Measurements from ENCODE around the gene OXTR.

Gene OXTR

DNA sequence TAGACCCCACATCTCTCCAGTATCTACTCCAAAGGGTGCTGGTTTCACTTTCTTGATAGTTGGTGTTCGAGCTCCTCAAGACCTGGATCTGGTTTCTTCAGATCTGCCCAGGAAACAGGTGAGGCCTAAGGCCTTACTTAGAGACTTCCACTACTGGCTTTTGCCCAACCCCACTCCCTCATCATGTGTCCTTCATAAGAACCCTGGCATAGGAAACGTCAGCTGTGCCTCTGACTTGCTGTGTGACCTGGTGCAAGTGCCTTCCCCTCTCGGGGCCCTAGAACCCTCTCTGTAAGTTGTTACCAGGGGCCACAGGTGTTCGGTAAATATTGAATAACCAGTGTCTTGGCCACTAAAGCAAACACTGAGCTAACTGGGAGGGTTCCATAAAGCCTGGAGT lies 3.9 kb downstream of the OXTR start:
- Histone ChIP-seq H3K4me1 (ENCODE audit: control insufficient read depth, insufficient read depth, low read length) (peaks cover 25% of the 10 kb centered on the region), H3K9me3 (ENCODE audit: control insufficient read depth, low read length) (no peaks in the 10 kb centered on the region), H3K9ac (ENCODE audit: low read length) (no peak overlapping the region), H3K27me3 (ENCODE audit: control insufficient read depth, insufficient read depth, low read length) (peaks cover 41% of the 10 kb centered on the region), H3K4me3 (ENCODE audit: low read length) (no peak overlapping the region), H3K36me3 (ENCODE audit: control insufficient read depth, insufficient read depth, low read length) (no peaks in the 10 kb centered on the region)

DNA sequence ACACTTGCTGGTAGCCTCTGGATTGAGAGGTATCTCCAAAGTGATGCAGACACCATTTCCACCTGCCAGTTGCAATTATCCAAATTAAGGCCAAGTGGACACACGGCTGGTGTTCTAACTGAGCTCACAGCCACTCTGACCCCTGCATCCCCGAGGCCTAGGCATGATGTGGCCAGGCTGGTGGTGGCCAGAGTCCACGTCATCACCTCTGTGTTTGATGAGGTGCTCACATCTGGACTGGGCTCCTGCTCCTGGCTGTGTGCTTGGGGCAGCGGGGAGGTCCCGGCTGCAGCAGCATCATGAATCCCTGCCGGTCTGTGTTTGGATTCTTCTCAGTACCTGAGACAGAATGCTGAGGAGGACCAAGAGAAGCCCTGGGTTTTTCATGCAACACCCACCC lies 4.9 kb downstream of the OXTR start:
- no peak overlapping the region for H3K9ac ChIP-seq (ENCODE audit: low read length)
- no peaks in the 10 kb centered on the region for H3K36me3 ChIP-seq (ENCODE audit: control insufficient read depth, insufficient read depth, low read length)
- H3K27me3 ChIP-seq (ENCODE audit: control insufficient read depth, insufficient read depth, low read length), result peaks cover 31% of the 10 kb centered on the region
- H3K9me3 ChIP-seq (ENCODE audit: control insufficient read depth, low read length), result no peaks in the 10 kb centered on the region
- no peak overlapping the region for H3K4me3 ChIP-seq (ENCODE audit: low read length)
- peaks cover 25% of the 10 kb centered on the region for H3K4me1 ChIP-seq (ENCODE audit: control insufficient read depth, insufficient read depth, low read length)

DNA sequence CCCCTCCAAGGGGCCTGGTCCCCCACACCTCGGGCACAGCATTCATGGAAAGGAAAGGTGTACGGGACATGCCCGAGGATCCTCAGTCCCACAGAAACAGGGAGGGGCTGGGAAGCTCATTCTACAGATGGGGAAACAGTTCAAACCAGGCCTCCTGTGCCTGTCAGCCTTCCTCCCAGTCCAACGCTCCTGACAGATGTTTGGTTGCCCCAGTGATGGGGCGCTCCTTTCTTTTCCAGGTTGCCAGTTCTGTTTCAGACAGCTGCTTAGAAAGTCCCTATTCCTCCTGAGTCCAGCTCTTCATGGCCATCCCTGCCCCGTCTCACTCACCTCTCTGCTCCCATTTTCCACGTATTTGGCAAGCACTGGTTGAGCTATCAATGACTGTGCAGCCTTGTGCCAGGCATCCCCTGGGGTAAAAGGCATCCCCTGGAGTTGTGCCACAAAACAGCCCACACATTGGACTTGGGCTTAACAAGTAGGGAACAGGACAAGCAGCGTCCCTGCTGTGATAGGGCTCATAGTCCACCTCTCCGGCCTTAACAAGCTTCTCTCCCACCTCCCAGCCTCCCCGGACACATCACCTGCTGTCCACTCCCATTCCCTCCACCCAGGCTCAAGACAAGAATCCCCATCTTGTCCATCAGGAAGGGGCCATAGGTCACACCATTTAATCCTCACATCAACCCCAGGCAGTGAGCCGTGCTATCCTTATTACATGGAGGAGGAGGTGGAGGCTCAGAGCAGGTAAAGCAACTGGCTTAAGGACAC lies 6.6 kb downstream of the OXTR start:
- H3K4me3 ChIP-seq (ENCODE audit: low read length), result no peak overlapping the region
- no peaks in the 10 kb centered on the region for H3K36me3 ChIP-seq (ENCODE audit: control insufficient read depth, insufficient read depth, low read length)
- H3K27me3 ChIP-seq (ENCODE audit: control insufficient read depth, insufficient read depth, low read length), result peaks cover 13% of the 10 kb centered on the region
- H3K4me1 ChIP-seq (ENCODE audit: control insufficient read depth, insufficient read depth, low read length), result peaks cover 7% of the 10 kb centered on the region
- no peak overlapping the region for H3K9ac ChIP-seq (ENCODE audit: low read length)
- H3K9me3 ChIP-seq (ENCODE audit: control insufficient read depth, low read length), result no peaks in the 10 kb centered on the region

DNA sequence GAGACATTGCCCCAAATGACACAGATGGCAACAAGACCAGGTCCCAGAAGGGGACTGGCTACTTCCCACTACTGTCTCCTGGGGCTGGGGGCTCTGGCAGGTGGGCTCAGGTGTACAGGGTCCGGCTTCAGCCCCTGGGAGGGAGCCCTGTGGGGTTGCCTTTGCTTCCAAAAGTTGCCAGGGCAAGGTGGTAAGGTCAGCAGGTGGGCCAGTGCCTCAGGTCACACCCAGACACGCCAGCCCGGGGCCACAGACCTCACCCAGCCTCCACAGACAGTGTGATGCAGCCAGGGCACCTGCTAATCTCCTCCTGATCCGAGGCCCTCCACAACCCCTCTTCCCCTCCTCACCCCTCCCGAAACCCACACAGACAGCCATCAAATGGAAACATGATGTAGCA lies 7.5 kb downstream of the OXTR start:
- H3K9me3 ChIP-seq (ENCODE audit: control insufficient read depth, low read length), result no peaks in the 10 kb centered on the region
- no peaks in the 10 kb centered on the region for H3K36me3 ChIP-seq (ENCODE audit: control insufficient read depth, insufficient read depth, low read length)
- H3K4me1 ChIP-seq (ENCODE audit: control insufficient read depth, insufficient read depth, low read length), result no peaks in the 10 kb centered on the region
- no peak overlapping the region for H3K4me3 ChIP-seq (ENCODE audit: low read length)
- H3K27me3 ChIP-seq (ENCODE audit: control insufficient read depth, insufficient read depth, low read length), result peaks cover 4% of the 10 kb centered on the region
- H3K9ac ChIP-seq (ENCODE audit: low read length), result no peak overlapping the region

DNA sequence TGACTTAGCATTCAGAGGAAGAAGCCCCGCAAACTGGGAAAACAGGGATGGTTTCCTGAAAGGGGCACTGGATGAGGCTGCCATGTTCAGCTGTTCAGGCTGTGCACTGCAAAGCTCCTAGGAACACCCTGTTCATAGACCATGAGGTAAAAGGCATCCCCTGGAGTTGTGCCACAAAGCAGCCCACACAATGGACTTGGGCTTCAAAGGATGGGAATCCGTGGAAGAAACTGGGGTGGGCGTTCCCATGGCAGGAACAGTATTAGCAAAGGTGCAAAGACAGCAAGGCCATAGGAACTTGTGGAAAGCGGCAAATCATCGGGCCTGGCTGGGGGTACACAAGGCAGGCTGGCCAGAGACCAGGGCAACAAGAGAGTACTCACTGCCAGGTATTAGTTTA lies 8.9 kb downstream of the OXTR start:
- no peaks in the 10 kb centered on the region for H3K4me1 ChIP-seq (ENCODE audit: control insufficient read depth, insufficient read depth, low read length)
- H3K4me3 ChIP-seq (ENCODE audit: low read length), result no peak overlapping the region
- H3K27me3 ChIP-seq (ENCODE audit: control insufficient read depth, insufficient read depth, low read length), result no peaks in the 10 kb centered on the region
- no peaks in the 10 kb centered on the region for H3K9me3 ChIP-seq (ENCODE audit: control insufficient read depth, low read length)
- no peak overlapping the region for H3K9ac ChIP-seq (ENCODE audit: low read length)
- no peaks in the 10 kb centered on the region for H3K36me3 ChIP-seq (ENCODE audit: control insufficient read depth, insufficient read depth, low read length)

DNA sequence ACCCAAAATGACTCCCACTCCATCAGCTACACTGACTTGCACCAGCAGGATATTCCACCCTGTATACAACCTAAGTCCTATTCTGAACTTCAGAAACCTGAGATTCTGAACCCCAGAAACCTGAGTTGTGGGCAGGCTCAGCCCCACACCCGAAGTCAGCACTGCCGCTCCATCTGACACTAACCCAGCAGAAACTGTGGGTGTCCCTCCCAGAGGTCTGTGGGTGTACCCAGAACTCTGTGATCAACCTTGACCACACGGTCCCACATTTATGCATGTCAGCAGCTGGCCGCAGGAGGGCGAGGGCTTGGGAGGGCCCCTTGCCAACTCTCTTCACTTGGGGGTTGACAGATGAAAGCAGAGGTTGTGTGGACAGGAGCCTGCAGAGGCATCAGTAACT lies 9.3 kb downstream of the OXTR start:
- H3K9me3 ChIP-seq (ENCODE audit: control insufficient read depth, low read length), result no peaks in the 10 kb centered on the region
- no peak overlapping the region for H3K9ac ChIP-seq (ENCODE audit: low read length)
- no peaks in the 10 kb centered on the region for H3K27me3 ChIP-seq (ENCODE audit: control insufficient read depth, insufficient read depth, low read length)
- no peaks in the 10 kb centered on the region for H3K36me3 ChIP-seq (ENCODE audit: control insufficient read depth, insufficient read depth, low read length)
- H3K4me3 ChIP-seq (ENCODE audit: low read length), result no peak overlapping the region
- no peaks in the 10 kb centered on the region for H3K4me1 ChIP-seq (ENCODE audit: control insufficient read depth, insufficient read depth, low read length)

DNA sequence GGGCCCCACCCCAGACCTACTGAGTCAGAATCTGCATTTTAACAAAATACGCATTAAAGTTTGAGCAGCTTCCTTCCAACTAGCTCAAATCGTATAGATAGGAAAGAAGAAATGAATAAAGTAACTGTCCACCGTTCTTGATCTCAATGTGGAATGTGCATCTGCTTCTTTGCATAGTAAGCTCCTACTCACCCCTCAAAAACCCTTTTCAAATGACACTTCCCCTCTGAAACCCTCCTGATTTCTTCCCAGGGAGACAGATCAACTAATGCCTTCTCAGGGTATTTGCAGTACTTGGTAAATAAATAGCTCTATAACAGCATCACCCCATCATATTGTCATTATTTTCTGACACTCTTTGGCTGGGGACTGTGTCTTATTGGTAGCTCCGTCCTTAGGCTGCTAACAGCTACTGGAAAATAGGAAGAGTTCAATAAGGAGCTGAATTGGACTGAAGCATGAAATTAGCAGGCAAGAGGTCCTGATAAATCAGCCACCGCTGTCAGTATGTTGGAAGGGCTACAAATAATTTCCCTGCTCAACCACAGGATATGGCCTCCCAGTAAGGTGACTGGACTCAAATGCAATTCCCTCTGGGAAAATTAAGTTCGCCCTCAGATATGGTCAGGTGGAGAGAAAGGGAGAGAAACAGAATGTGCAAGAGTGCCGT lies 10.2 kb downstream of the OXTR start:
- no peak overlapping the region for H3K4me3 ChIP-seq (ENCODE audit: low read length)
- no peaks in the 10 kb centered on the region for H3K4me1 ChIP-seq (ENCODE audit: control insufficient read depth, insufficient read depth, low read length)
- H3K9me3 ChIP-seq (ENCODE audit: control insufficient read depth, low read length), result no peaks in the 10 kb centered on the region
- no peak overlapping the region for H3K9ac ChIP-seq (ENCODE audit: low read length)
- no peaks in the 10 kb centered on the region for H3K36me3 ChIP-seq (ENCODE audit: control insufficient read depth, insufficient read depth, low read length)
- H3K27me3 ChIP-seq (ENCODE audit: control insufficient read depth, insufficient read depth, low read length), result no peaks in the 10 kb centered on the region

DNA sequence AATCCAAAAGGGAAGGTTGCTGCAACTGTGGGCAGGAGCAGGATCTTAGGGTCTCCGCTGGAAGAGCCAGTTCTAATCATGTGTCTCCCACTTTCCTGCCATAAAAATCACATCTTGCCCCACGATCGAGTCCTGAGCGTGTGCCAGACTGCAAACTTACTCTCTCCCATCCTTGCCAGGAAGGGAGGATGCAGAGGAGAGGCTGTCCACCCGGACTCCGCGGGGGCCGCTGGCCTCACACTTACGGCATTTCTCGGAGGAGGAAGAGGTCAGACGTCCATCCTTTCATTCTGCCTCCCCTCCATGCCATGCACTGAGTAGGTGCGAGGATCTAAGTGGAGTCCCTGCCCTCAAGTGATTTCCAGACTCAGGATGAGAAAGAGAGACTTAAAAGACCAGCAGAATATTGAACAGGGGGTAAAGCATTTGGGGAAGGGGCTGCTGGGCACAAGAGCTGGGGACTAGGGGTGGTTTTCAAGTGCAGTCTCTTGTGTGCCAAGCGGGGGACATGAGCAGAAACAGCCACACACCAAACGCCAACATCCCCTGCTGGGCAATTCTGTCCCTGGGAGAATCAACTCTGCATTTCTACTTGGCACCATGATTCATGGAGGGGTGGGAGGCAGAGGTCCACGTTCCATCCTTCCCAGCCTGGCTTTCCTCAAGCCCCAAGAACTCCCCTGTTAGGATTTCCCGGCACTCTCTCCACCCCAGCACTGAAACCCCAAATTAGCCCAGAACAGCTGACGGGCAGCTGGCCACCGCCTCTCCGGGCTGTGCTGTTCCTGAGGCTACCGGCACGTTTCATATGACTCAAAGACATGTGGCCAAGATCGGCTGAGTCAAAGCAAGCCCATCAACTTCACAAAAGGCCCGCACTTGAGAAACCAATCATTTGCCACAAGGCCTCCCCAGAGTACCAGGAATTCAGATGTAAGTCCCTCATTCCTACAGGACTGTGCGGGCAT lies 11.6 kb downstream of the OXTR start:
- Histone ChIP-seq H3K9me3 (ENCODE audit: control insufficient read depth, low read length) (no peaks in the 10 kb centered on the region), H3K36me3 (ENCODE audit: control insufficient read depth, insufficient read depth, low read length) (no peaks in the 10 kb centered on the region), H3K9ac (ENCODE audit: low read length) (no peak overlapping the region), H3K27me3 (ENCODE audit: control insufficient read depth, insufficient read depth, low read length) (no peaks in the 10 kb centered on the region), H3K4me1 (ENCODE audit: control insufficient read depth, insufficient read depth, low read length) (no peaks in the 10 kb centered on the region), H3K4me3 (ENCODE audit: low read length) (no peak overlapping the region)

DNA sequence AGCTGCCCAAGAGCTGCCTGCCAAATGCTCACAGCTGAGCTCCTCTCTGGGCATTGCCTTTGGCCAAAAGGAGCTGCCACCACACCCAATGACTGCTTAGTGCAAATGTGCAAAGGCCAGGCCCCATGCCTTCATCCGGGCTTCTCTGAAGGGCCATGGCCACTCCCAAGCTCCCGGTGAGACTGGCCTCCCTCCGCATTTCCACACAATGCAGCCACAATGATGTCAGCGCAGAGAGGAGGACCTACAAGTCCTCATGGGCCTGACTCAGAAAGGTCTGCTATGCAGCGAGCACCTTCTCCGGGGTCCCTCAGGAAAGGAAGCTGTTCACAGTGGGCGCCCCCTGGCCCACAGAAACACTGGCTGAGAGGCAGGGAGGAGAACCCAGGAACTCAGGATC lies 12.7 kb downstream of the OXTR start:
- Histone ChIP-seq H3K4me1 (ENCODE audit: control insufficient read depth, insufficient read depth, low read length) (no peaks in the 10 kb centered on the region), H3K27me3 (ENCODE audit: control insufficient read depth, insufficient read depth, low read length) (no peaks in the 10 kb centered on the region), H3K36me3 (ENCODE audit: control insufficient read depth, insufficient read depth, low read length) (no peaks in the 10 kb centered on the region), H3K9ac (ENCODE audit: low read length) (no peak overlapping the region), H3K4me3 (ENCODE audit: low read length) (no peak overlapping the region), H3K9me3 (ENCODE audit: control insufficient read depth, low read length) (no peaks in the 10 kb centered on the region)

DNA sequence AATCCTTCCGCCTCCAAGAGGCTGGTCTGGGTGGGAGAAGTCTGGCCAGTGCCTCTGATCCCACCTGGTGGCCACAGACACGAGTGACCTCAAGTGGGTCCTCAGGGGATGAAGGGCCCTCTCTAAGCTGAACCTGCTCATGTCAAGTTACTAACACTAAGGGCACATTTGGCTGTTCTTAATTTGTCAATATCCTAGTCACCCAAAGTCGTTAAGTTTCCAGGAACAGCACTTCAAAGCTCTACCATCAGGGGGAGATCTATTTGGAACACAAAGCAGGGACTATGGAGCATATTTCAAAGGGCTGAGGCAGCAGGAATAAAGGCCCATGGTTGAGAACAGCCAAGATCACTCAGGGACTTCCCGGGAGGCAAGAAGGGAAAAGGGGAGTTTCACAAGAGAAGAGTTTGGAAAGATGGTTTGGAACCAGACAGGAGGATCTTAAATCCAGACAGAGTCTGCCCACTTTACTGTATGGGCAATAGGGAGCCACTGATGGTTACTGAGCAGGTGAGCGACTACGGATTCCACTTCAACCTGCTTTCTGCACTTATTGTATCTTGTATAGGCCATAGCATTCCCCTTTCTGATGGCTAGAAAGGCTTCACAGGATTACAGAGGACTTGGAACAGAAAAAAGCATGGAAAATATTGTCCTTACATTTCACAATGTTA lies 13.7 kb downstream of the OXTR start:
- Histone ChIP-seq H3K4me1 (ENCODE audit: control insufficient read depth, insufficient read depth, low read length) (no peaks in the 10 kb centered on the region), H3K27me3 (ENCODE audit: control insufficient read depth, insufficient read depth, low read length) (no peaks in the 10 kb centered on the region), H3K9ac (ENCODE audit: low read length) (no peak overlapping the region), H3K36me3 (ENCODE audit: control insufficient read depth, insufficient read depth, low read length) (no peaks in the 10 kb centered on the region), H3K4me3 (ENCODE audit: low read length) (no peak overlapping the region), H3K9me3 (ENCODE audit: control insufficient read depth, low read length) (no peaks in the 10 kb centered on the region)

DNA sequence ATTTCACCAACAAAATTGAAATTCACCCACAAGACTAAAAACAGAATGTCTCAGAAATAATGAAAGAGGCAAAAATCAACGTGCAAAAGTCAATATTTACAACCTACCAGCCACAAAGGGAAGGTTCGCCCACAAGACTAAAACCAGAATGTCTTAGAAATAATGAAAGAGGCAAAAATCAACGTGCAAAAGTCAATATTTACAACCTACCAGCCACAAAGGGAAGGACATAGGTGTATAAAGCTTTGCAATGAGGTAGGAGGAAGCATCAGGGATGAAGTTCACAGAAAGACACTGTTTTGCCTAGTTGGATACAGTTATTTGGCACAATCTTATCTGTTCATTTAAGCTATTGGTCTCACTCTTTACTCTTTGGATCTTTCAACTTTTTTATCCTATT lies 14.3 kb downstream of the OXTR start:
- Histone ChIP-seq H3K4me1 (ENCODE audit: control insufficient read depth, insufficient read depth, low read length) (no peaks in the 10 kb centered on the region), H3K4me3 (ENCODE audit: low read length) (no peak overlapping the region), H3K9ac (ENCODE audit: low read length) (no peak overlapping the region), H3K36me3 (ENCODE audit: control insufficient read depth, insufficient read depth, low read length) (no peaks in the 10 kb centered on the region), H3K27me3 (ENCODE audit: control insufficient read depth, insufficient read depth, low read length) (no peaks in the 10 kb centered on the region), H3K9me3 (ENCODE audit: control insufficient read depth, low read length) (no peaks in the 10 kb centered on the region)

All from mucosa of stomach (tissue), 1 donor.